ENCODE measurements around the gene CFAP45. TPM values are rescaled to one million over a fixed set of nuclear protein-coding genes. Genes with fewer than 3 reads are reported as not detected.
A peak's percentile ranks its signal among the peaks of the same experiment; 100 is the strongest.
"Not testable (repeated sequence)": the region's sequence is repeated elsewhere in the genome, so short reads cannot be mapped to it uniquely, and the experiment has no call there.

Gene CFAP45
- total RNA-seq, 1 donor from 2014 or later, result 0.74 TPM

- Mint-ChIP-seq H3K4me1 (ENCODE audit: low read depth) (peaks cover 27% of the 10 kb centered on the region), H3K27me3 (peaks cover 3% of the 10 kb centered on the region), H3K36me3 (ENCODE audit: insufficient read depth) (no peaks in the 10 kb centered on the region), H3K9me3 (ENCODE audit: low read depth) (peaks cover 7% of the 10 kb centered on the region), H3K4me3 (ENCODE audit: low read depth) (no peak overlapping the region), H3K27ac (no peak overlapping the region)
- TF ChIP-seq CTCF (IDR thresholded peaks at IDR 0.05; ENCODE audit: unreplicated experiment), result no peak
- no peak for DNase-seq (ENCODE audit: low spot score, unreplicated experiment)
These were observed 2.6 kb upstream of the CFAP45 start for GRCh38 chr1:159902541-159902940.

- no peak overlapping the region for H3K4me3 Mint-ChIP-seq (ENCODE audit: low read depth)
- no peak for TF ChIP-seq CTCF (IDR thresholded peaks at IDR 0.05; ENCODE audit: unreplicated experiment)
- peaks cover 7% of the 10 kb centered on the region for H3K9me3 Mint-ChIP-seq (ENCODE audit: low read depth)
- peaks cover 24% of the 10 kb centered on the region for H3K4me1 Mint-ChIP-seq (ENCODE audit: low read depth)
- H3K27ac Mint-ChIP-seq, result no peak overlapping the region
- no peaks in the 10 kb centered on the region for H3K36me3 Mint-ChIP-seq (ENCODE audit: insufficient read depth)
- no peak for DNase-seq (ENCODE audit: low spot score, unreplicated experiment)
- H3K27me3 Mint-ChIP-seq, result peaks cover 11% of the 10 kb centered on the region
These were observed 893 bp upstream of the CFAP45 start for GRCh38 chr1:159900755-159901360.

DNA sequence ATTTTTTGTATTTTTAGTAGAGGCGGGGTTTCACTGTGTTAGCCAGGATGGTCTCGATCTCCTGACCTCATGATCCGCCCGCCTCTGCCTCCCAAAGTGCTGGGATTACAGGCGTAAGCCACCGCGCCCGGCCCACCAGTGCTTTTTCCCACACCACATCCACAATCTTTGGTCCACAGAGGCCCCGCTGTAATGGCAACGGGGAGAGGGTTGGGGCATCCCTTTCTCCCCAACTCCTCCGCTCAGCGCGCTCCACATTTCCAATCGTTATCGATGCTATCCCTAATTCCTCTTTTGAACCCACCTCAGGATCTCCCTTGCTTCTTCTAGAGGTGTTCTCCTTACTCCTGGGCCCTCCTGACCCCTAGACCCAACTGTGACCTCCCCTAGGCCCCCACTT, 331 bp downstream of the CFAP45 start:
- H3K4me3 Mint-ChIP-seq (ENCODE audit: low read depth); DNase-seq (ENCODE audit: low spot score, unreplicated experiment); H3K9me3 Mint-ChIP-seq (ENCODE audit: low read depth); H3K36me3 Mint-ChIP-seq (ENCODE audit: insufficient read depth): not testable (repeated sequence)
- peak overlapping the region; percentile 82 for H3K27ac Mint-ChIP-seq
- H3K4me1 Mint-ChIP-seq (ENCODE audit: low read depth), result peaks cover 20% of the 10 kb centered on the region
- H3K27me3 Mint-ChIP-seq, result peaks cover 18% of the 10 kb centered on the region

GRCh38 chr1:159898527-159898926, 1.4 kb downstream of the CFAP45 start:
- no peak for TF ChIP-seq CTCF (IDR thresholded peaks at IDR 0.05; ENCODE audit: unreplicated experiment)
- no peak for DNase-seq (ENCODE audit: low spot score, unreplicated experiment)
- peaks cover 3% of the 10 kb centered on the region for H3K9me3 Mint-ChIP-seq (ENCODE audit: low read depth)
- H3K36me3 Mint-ChIP-seq (ENCODE audit: insufficient read depth), result no peaks in the 10 kb centered on the region
- peaks cover 20% of the 10 kb centered on the region for H3K4me1 Mint-ChIP-seq (ENCODE audit: low read depth)
- no peak overlapping the region for H3K27ac Mint-ChIP-seq
- no peak overlapping the region for H3K4me3 Mint-ChIP-seq (ENCODE audit: low read depth)
- peaks cover 22% of the 10 kb centered on the region for H3K27me3 Mint-ChIP-seq

- TF ChIP-seq CTCF (IDR thresholded peaks at IDR 0.05; ENCODE audit: unreplicated experiment), result no peak
- H3K9me3 Mint-ChIP-seq (ENCODE audit: low read depth), result no peaks in the 10 kb centered on the region
- peaks cover 20% of the 10 kb centered on the region for H3K4me1 Mint-ChIP-seq (ENCODE audit: low read depth)
- no peak for DNase-seq (ENCODE audit: low spot score, unreplicated experiment)
- H3K27me3 Mint-ChIP-seq, result peaks cover 27% of the 10 kb centered on the region
- no peaks in the 10 kb centered on the region for H3K36me3 Mint-ChIP-seq (ENCODE audit: insufficient read depth)
- H3K4me3 Mint-ChIP-seq (ENCODE audit: low read depth), result no peak overlapping the region
- H3K27ac Mint-ChIP-seq, result no peak overlapping the region
These were observed 2.0 kb downstream of the CFAP45 start for GRCh38 chr1:159897962-159898361.

DNA sequence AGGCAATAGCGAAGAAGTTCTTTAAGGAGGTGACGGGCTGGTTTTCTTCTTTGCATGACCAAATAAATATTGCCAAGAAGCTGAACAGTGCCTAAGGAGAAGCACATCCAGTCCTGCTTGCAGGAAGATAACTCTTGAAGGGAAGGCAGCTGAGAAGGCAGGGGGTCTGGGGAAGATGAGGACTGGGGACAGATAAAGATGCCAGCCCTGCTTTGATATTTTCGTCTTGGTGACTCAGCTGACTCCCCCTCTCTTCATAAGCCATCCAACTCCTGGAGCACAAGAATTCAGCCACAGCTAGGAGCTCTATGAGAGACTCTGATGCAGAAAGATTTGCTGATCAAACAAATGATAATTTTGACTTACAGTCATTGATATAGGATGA, 3.4 kb downstream of the CFAP45 start:
- H3K27ac Mint-ChIP-seq, result no peak overlapping the region
- H3K4me1 Mint-ChIP-seq (ENCODE audit: low read depth), result peaks cover 20% of the 10 kb centered on the region
- TF ChIP-seq CTCF (IDR thresholded peaks at IDR 0.05; ENCODE audit: unreplicated experiment), result no peak
- H3K36me3 Mint-ChIP-seq (ENCODE audit: insufficient read depth), result no peaks in the 10 kb centered on the region
- H3K4me3 Mint-ChIP-seq (ENCODE audit: low read depth), result no peak overlapping the region
- H3K27me3 Mint-ChIP-seq, result peaks cover 32% of the 10 kb centered on the region
- DNase-seq (ENCODE audit: low spot score, unreplicated experiment), result no peak
- H3K9me3 Mint-ChIP-seq (ENCODE audit: low read depth), result no peaks in the 10 kb centered on the region
